OCI-LY1 (cell line): ENCODE data around the gene TMEM240.
"Not testable (repeated sequence)": the region's sequence is repeated elsewhere in the genome, so short reads cannot be mapped to it uniquely, and the experiment has no call there.

ENCODE experiments used
- H2AFZ ChIP-seq: fragments of 200-600 bp; sonication (generic), shearing (Covaris generic); 2 replicates; pipeline ENCODE4 v1.6.0; 2014; ENCODE audit warnings: antibody characterized with exemption, mild to moderate bottlenecking, low read length
- H3F3A ChIP-seq: fragments of 200-600 bp; sonication (generic), shearing (Covaris generic); 2 replicates; pipeline ENCODE4 v1.6.0; 2014; ENCODE audit warnings: mild to moderate bottlenecking, antibody characterized with exemption, low read length, moderate library complexity; ENCODE audit not compliant: insufficient read depth
- H3K27ac ChIP-seq: fragments of 200-600 bp; sonication (generic); 2 replicates; pipeline ENCODE4 v1.5.1; 2014; ENCODE audit warnings: low read length, mixed run types, mild to moderate bottlenecking, low read depth; ENCODE audit not compliant: poor library complexity, severe bottlenecking
- H3K27me3 ChIP-seq: fragments of 200-600 bp; sonication (generic); 2 replicates; pipeline ENCODE4 v1.6.0; 2014; ENCODE audit warnings: antibody characterized with exemption, mild to moderate bottlenecking, low read length, moderate library complexity; ENCODE audit not compliant: insufficient read depth
- H3K36me3 ChIP-seq: fragments of 200-600 bp; sonication (generic); 2 replicates; pipeline ENCODE4 v1.6.1; 2014; ENCODE audit warnings: mild to moderate bottlenecking, antibody characterized with exemption, low read length, moderate library complexity, mixed read lengths; ENCODE audit not compliant: insufficient read depth
- H3K4me1 ChIP-seq: fragments of 200-600 bp; sonication (generic); 2 replicates; pipeline ENCODE4 v1.5.1; 2014; ENCODE audit warnings: mild to moderate bottlenecking, low read length, moderate library complexity; ENCODE audit not compliant: insufficient read depth, severe bottlenecking
- H3K4me2 ChIP-seq: fragments of 200-600 bp; sonication (generic), shearing (Covaris generic); 2 replicates; pipeline ENCODE4 v1.6.1; 2014; ENCODE audit warnings: low read length
- H3K4me3 ChIP-seq: fragments of 200-600 bp; sonication (generic); 2 replicates; pipeline ENCODE4 v1.5.1; 2014; ENCODE audit warnings: low read length, low read depth, mild to moderate bottlenecking, mixed read lengths; ENCODE audit not compliant: poor library complexity, severe bottlenecking
- H3K79me2 ChIP-seq: fragments of 200-600 bp; shearing (Covaris generic); 2 replicates; pipeline ENCODE4 v1.6.1; 2016; ENCODE audit warnings: mixed run types, low read length, mixed read lengths; ENCODE audit not compliant: insufficient read depth
- H3K9ac ChIP-seq: fragments of 200-600 bp; sonication (generic), shearing (Covaris generic); 2 replicates; pipeline ENCODE4 v1.6.1; 2014; ENCODE audit warnings: mild to moderate bottlenecking, low read length, mixed read lengths
- H3K9me2 ChIP-seq: fragments of 200-600 bp; sonication (generic), shearing (Covaris generic); 2 replicates; pipeline ENCODE4 v1.6.1; 2014; ENCODE audit warnings: low read depth, mild to moderate bottlenecking, low read length, mixed read lengths
- H3K9me3 ChIP-seq: fragments of 200-600 bp; shearing (Covaris generic); 2 replicates; pipeline ENCODE4 v1.6.1; 2014; ENCODE audit warnings: low read length, mixed read lengths
- H4K20me1 ChIP-seq: fragments of 200-600 bp; sonication (generic), shearing (Covaris generic); 2 replicates; pipeline ENCODE4 v1.6.0; 2016; ENCODE audit warnings: mild to moderate bottlenecking, low read length; ENCODE audit not compliant: insufficient read depth
- CTCF ChIP-seq: fragments of 200-600 bp; sonication (generic), shearing (Covaris generic); IDR thresholded peaks from 2 replicates; pipeline ENCODE4 v1.5.1; 2017; ENCODE audit warnings: mild to moderate bottlenecking, antibody characterized with exemption, low read length, moderate library complexity, mixed read lengths
- EZH2 ChIP-seq: fragments of 200-600 bp; sonication (generic), shearing (Covaris generic); IDR thresholded peaks from 2 replicates; pipeline ENCODE4 v1.8.0; 2017; ENCODE audit warnings: borderline replicate concordance, mixed run types, mild to moderate bottlenecking, antibody characterized with exemption, low read length, moderate library complexity, mixed read lengths

TMEM240 gene

GRCh38 chr1:1559066-1559465 is 18.6 kb upstream of the TMEM240 start:
- Histone ChIP-seq H3K79me2 (no peaks in the 10 kb centered on the region), H3K9ac (no peak overlapping the region), H3K4me2 (no peak overlapping the region), H2AFZ (no peak overlapping the region), H3F3A (no peaks in the 10 kb centered on the region), H3K36me3 (peaks cover 27% of the 10 kb centered on the region), H3K9me2 (no peaks in the 10 kb centered on the region), H3K27ac (no peak overlapping the region), H3K9me3 (no peaks in the 10 kb centered on the region), H3K4me1 (peaks cover 23% of the 10 kb centered on the region), H4K20me1 (no peaks in the 10 kb centered on the region), H3K4me3 (no peak overlapping the region), H3K27me3 (no peaks in the 10 kb centered on the region)
- TF ChIP-seq EZH2: no peak
- no peak for TF ChIP-seq CTCF

- no peaks in the 10 kb centered on the region for H4K20me1 ChIP-seq
- H3K79me2 ChIP-seq: no peaks in the 10 kb centered on the region
- H3K9me3 ChIP-seq: no peaks in the 10 kb centered on the region
- H3K27me3 ChIP-seq: no peaks in the 10 kb centered on the region
- H3K4me1 ChIP-seq: peaks cover 23% of the 10 kb centered on the region
- no peaks in the 10 kb centered on the region for H3F3A ChIP-seq
- H3K4me3 ChIP-seq: no peak overlapping the region
- TF ChIP-seq CTCF: no peak
- TF ChIP-seq EZH2: no peak
- H3K4me2 ChIP-seq: no peak overlapping the region
- peak overlapping the region; percentile 18 for H3K27ac ChIP-seq
- no peak overlapping the region for H3K9ac ChIP-seq
- H2AFZ ChIP-seq: no peak overlapping the region
- H3K9me2 ChIP-seq: no peaks in the 10 kb centered on the region
- H3K36me3 ChIP-seq: peaks cover 23% of the 10 kb centered on the region
Measured at GRCh38 chr1:1558591-1558990, 18.2 kb upstream of the TMEM240 start.

- not testable (repeated sequence) for H3K4me2 ChIP-seq, H3K27me3 ChIP-seq, H2AFZ ChIP-seq, H4K20me1 ChIP-seq, H3K9me2 ChIP-seq, H3K9me3 ChIP-seq, H3K27ac ChIP-seq, H3F3A ChIP-seq, H3K79me2 ChIP-seq, H3K9ac ChIP-seq, H3K4me3 ChIP-seq
- H3K4me1 ChIP-seq: peaks cover 23% of the 10 kb centered on the region
- H3K36me3 ChIP-seq: peaks cover 14% of the 10 kb centered on the region
Measured at GRCh38 chr1:1557688-1558087, 17.3 kb upstream of the TMEM240 start.

- not testable (repeated sequence) for H3K9me2 ChIP-seq, H3K9ac ChIP-seq, H3K4me3 ChIP-seq, H3K36me3 ChIP-seq, H3K4me2 ChIP-seq, H3K9me3 ChIP-seq, H4K20me1 ChIP-seq, H3K27me3 ChIP-seq, H3K27ac ChIP-seq, H3F3A ChIP-seq, H2AFZ ChIP-seq, H3K79me2 ChIP-seq
- H3K4me1 ChIP-seq: peaks cover 23% of the 10 kb centered on the region
Measured at GRCh38 chr1:1556961-1557360, 16.5 kb upstream of the TMEM240 start.
